Neuronal stem cell (in vitro differentiated cells): ENCODE results near the gene GPR3.

Experiments
- DNase-seq: peaks from one replicate; pipeline ENCODE4 v3.0.0-alpha.2; 2013; ENCODE audit warnings: low spot score
- H2AFZ ChIP-seq: one replicate; pipeline ENCODE4 v1.6.1; 2013; ENCODE audit warnings: mild to moderate bottlenecking, low read length, inconsistent platforms
- H2AK5ac ChIP-seq: 2 replicates; pipeline ENCODE4 v1.6.1; 2013; ENCODE audit warnings: low read depth, mild to moderate bottlenecking, inconsistent platforms, low read length, moderate library complexity, mixed read lengths
- H2BK120ac ChIP-seq: 2 replicates; pipeline ENCODE4 v1.6.1; 2013; ENCODE audit warnings: low read depth, mild to moderate bottlenecking, inconsistent platforms, low read length, moderate library complexity, mixed read lengths
- H2BK12ac ChIP-seq: one replicate; pipeline ENCODE4 v1.6.1; 2013; ENCODE audit warnings: low read length, inconsistent platforms
- H2BK15ac ChIP-seq: 2 replicates; pipeline ENCODE4 v1.6.1; 2013; ENCODE audit warnings: mild to moderate bottlenecking, low read length, inconsistent platforms, mixed read lengths
- H2BK5ac ChIP-seq: one replicate; pipeline ENCODE4 v1.6.1; 2013; ENCODE audit warnings: inconsistent platforms, mild to moderate bottlenecking, low read length, moderate library complexity
- H3K14ac ChIP-seq: one replicate; pipeline ENCODE4 v1.6.1; 2013; ENCODE audit warnings: low read length, inconsistent platforms
- H3K18ac ChIP-seq: 2 replicates; pipeline ENCODE4 v1.6.1; 2013; ENCODE audit warnings: low read length, inconsistent platforms
- H3K23ac ChIP-seq: 2 replicates; pipeline ENCODE4 v1.6.1; 2013; ENCODE audit warnings: low read depth, mild to moderate bottlenecking, mixed read lengths, low read length, inconsistent platforms; ENCODE audit not compliant: poor library complexity
- H3K27ac ChIP-seq: replicated peaks from 3 replicates; pipeline ENCODE4 v1.5.1; 2013; ENCODE audit warnings: low read length, inconsistent platforms
- H3K27me3 ChIP-seq, 3 experiments: 2 replicates each; pipeline ENCODE4 v1.6.1; 2013; ENCODE audit warnings: low read length in 3 of 3, mild to moderate bottlenecking in 2 of 3, inconsistent platforms in 1 of 3, low read depth in 1 of 3, mixed read lengths in 1 of 3, moderate library complexity in 1 of 3; ENCODE audit not compliant: control insufficient read depth in 3 of 3, insufficient read depth in 3 of 3
- H3K36me3 ChIP-seq, 2 donors: replicated peaks in 1 of 2; 2 replicates each; pipeline ENCODE4 v1.6.1; 2013; ENCODE audit warnings: low read length in 2 of 2; ENCODE audit not compliant: control insufficient read depth in 2 of 2, insufficient read depth in 2 of 2
- H3K4ac ChIP-seq: 2 replicates; pipeline ENCODE4 v1.6.1; 2013; ENCODE audit warnings: inconsistent platforms, mild to moderate bottlenecking, low read length, moderate library complexity
- H3K4me1 ChIP-seq, 2 donors: 1 replicate in 1 of 2; 2 replicates in 1 of 2; pipeline ENCODE4 v1.6.1; 2013; ENCODE audit warnings: low read length in 2 of 2, low read depth in 1 of 2; ENCODE audit not compliant: control insufficient read depth in 2 of 2, insufficient read depth in 1 of 2
- H3K4me2 ChIP-seq: one replicate; pipeline ENCODE4 v1.6.1; 2013; ENCODE audit warnings: mild to moderate bottlenecking, low read length, inconsistent platforms; ENCODE audit not compliant: insufficient read depth, poor library complexity, severe bottlenecking
- H3K4me3 ChIP-seq, 2 donors: 2 replicates each; pipeline ENCODE4 v1.5.1; 2013; ENCODE audit warnings: low read length in 2 of 2, mild to moderate bottlenecking in 2 of 2, inconsistent platforms in 1 of 2, moderate library complexity in 1 of 2
- H3K79me1 ChIP-seq: one replicate; pipeline ENCODE4 v1.6.1; 2013; ENCODE audit warnings: low read depth, mild to moderate bottlenecking, inconsistent platforms, low read length, moderate library complexity
- H3K9ac ChIP-seq: one replicate; pipeline ENCODE4 v1.6.1; 2013; ENCODE audit warnings: mild to moderate bottlenecking, low read depth, low read length, inconsistent platforms; ENCODE audit not compliant: poor library complexity
- H3K9me3 ChIP-seq, 2 donors: replicated peaks in 1 of 2; 2 replicates each; pipeline versions ENCODE3 to v1.6.1; 2013; ENCODE audit warnings: low read length in 2 of 2, mild to moderate bottlenecking in 2 of 2, inconsistent platforms in 1 of 2, low read depth in 1 of 2, mixed read lengths in 1 of 2, moderate library complexity in 1 of 2; ENCODE audit not compliant: control insufficient read depth in 2 of 2, insufficient read depth in 1 of 2
- H4K8ac ChIP-seq: one replicate; pipeline ENCODE4 v1.6.1; 2013; ENCODE audit warnings: low read depth, mild to moderate bottlenecking, inconsistent platforms, low read length, moderate library complexity
- H4K91ac ChIP-seq: one replicate; pipeline ENCODE4 v1.6.1; 2013; ENCODE audit warnings: low read length, low read depth, mild to moderate bottlenecking, inconsistent platforms; ENCODE audit not compliant: poor library complexity
- WGBS, 2 donors: extraction: QIAGEN DNeasy Blood & Tissue Kit; methylation state at CpG; one replicate each; pipeline ENCODE4 v1.1.7; 2013; ENCODE audit warnings: missing lambda C conversion rate in 2 of 2, mixed read lengths in 1 of 2; ENCODE audit not compliant: insufficient read length in 2 of 2, insufficient replicate concordance in 1 of 2; ENCODE audit errors: extremely low coverage in 2 of 2; 5-methylcytosine and 5-hydroxymethylcytosine counted together

Gene GPR3

DNA sequence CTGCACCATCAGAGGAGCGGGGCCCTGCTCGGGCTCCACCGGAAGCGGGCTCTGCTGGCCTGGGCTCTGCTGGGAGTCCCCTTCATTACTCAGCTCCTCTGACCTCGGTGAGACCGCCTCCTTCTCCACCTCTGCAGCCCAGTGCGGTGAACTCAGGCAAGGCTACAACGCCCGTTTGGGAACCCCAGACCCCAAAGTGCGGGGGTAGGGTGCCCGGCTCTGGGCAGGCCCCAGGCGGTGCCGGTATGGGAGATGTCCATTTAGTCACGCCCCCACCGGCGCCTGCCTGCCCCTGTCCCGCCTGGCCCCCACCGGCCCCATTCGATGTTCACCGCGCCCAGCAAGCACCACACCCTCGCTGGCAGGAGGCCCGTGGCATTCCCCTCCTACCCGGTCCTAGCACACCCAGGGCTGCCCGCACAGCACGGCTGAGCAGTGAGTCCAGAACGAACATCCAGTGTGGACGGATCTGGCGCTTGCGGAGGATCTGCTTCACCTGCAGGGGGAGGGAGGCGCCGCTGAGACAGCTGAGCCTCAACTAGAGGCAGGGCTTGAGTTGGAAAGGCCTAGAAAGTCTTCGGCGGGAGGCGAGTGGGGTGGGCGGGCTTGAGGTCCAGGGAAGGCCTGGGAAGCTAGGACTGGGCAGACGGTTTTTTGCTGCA, 35.7 kb upstream of the GPR3 start:
- Histone ChIP-seq H3K4me3 (no peak overlapping the region), H2AK5ac (peak overlapping the region; percentile 93), H2BK15ac (peak overlapping the region; percentile 42), H3K27me3 (peaks cover 0 to 39% (median 9%) of the 10 kb centered on the region in 3 experiments), H4K8ac (no peak overlapping the region), H3K23ac (peak overlapping the region; percentile 75), H3K14ac (peak overlapping the region; percentile 79), H2BK120ac (no peak overlapping the region), H3K79me1 (no peaks in the 10 kb centered on the region), H3K9me3 (no peaks in the 10 kb centered on the region), H3K9ac (no peak overlapping the region), H2BK12ac (peak overlapping the region; percentile 60), H3K36me3 (peaks cover 3 to 61% of the 10 kb centered on the region in 2 donors), H2AFZ (peak overlapping the region; percentile 74), H4K91ac (no peak overlapping the region), H2BK5ac (peak overlapping the region; percentile 45), H3K18ac (peak overlapping the region; percentile 58), H3K4me2 (no peak overlapping the region), H3K4ac (no peak overlapping the region), H3K27ac (no peak overlapping the region), H3K4me1 (peaks cover 3 to 13% of the 10 kb centered on the region in 2 donors)
- DNase-seq = no peak
- WGBS, 2 donors = no CpG with 5 or more reads among the region's 37 CpGs

DNA sequence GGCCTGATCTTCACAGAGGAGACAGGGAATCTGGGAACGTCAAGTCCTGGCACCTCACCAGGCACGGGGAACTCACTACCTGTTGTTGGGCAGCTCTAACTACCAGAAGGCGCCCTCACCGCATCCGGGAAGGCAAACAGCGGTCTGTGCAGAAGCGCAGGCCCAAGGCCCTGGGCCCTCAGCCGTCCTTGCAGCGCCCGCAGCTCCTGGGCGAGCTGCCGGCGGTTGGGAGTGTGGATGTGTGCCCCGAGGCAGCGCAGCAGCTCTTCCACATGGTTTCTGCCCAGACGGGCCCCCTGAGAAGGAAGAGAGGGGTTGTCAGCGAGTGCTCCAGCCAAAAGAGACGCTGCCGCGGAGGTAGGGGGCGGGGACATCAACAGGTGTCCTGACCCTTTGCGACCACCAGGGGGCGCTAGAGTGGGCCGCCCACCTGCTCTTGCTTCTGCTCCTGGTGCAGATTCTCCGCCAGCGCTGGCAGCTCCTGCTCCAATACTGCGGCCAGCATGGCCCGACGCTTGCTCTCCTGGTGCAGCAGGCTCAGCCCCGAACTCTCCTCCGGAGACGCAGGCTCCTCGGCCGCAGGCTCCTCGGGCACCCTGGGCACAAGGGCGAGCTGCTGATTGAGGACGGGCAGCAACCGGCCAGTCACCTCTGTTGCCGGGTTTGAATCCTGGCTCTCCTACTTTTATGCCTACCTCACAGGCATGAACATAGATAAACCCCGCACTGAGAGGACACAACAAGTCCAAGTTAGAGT, 35.0 kb upstream of the GPR3 start:
- H3K79me1 ChIP-seq = no peaks in the 10 kb centered on the region
- peaks cover 3 to 11% of the 10 kb centered on the region in 2 donors for H3K4me1 ChIP-seq
- peak overlapping the region; percentile 74 for H2AFZ ChIP-seq
- no peaks in the 10 kb centered on the region for H3K9me3 ChIP-seq
- H3K4me3 ChIP-seq = no peak overlapping the region
- H2BK5ac ChIP-seq = no peak overlapping the region
- H4K8ac ChIP-seq = peak overlapping the region; percentile 70
- no CpG with 5 or more reads among the region's 40 CpGs for WGBS, 2 donors
- no peak overlapping the region for H2BK120ac ChIP-seq
- H4K91ac ChIP-seq = no peak overlapping the region
- H2BK15ac ChIP-seq = peak overlapping the region; percentile 93
- H2BK12ac ChIP-seq = peak overlapping the region; percentile 93
- H3K14ac ChIP-seq = no peak overlapping the region
- H2AK5ac ChIP-seq = peak overlapping the region; percentile 96
- H3K4ac ChIP-seq = no peak overlapping the region
- H3K36me3 ChIP-seq = peaks cover 3 to 68% of the 10 kb centered on the region in 2 donors
- peak overlapping the region; percentile 92 for H3K23ac ChIP-seq
- H3K18ac ChIP-seq = peak overlapping the region; percentile 90
- H3K27me3 ChIP-seq = peaks cover 0 to 43% (median 9%) of the 10 kb centered on the region in 3 experiments
- DNase-seq = peak; percentile 69
- peak overlapping the region; percentile 82 for H3K9ac ChIP-seq
- H3K4me2 ChIP-seq = peak overlapping the region; percentile 36
- H3K27ac ChIP-seq = no peak overlapping the region

- Histone ChIP-seq H3K27ac (no peak overlapping the region), H3K18ac (peak overlapping the region; percentile 83), H2BK5ac (no peak overlapping the region), H3K14ac (peak overlapping the region; percentile 50), H3K23ac (peak overlapping the region; percentile 92), H3K79me1 (no peaks in the 10 kb centered on the region), H3K4me2 (no peak overlapping the region), H2AK5ac (peak overlapping the region; percentile 96), H2AFZ (no peak overlapping the region), H3K9me3 (no peaks in the 10 kb centered on the region), H3K9ac (peak overlapping the region; percentile 82), H3K36me3 (peaks cover 3 to 73% of the 10 kb centered on the region in 2 donors), H2BK15ac (peak overlapping the region; percentile 93), H3K27me3 (peaks cover 0 to 43% (median 9%) of the 10 kb centered on the region in 3 experiments), H3K4ac (no peak overlapping the region), H2BK12ac (peak overlapping the region; percentile 93), H4K91ac (no peak overlapping the region), H2BK120ac (peak overlapping the region; percentile 48), H3K4me3 (no peak overlapping the region), H3K4me1 (peaks cover 3 to 13% of the 10 kb centered on the region in 2 donors), H4K8ac (no peak overlapping the region)
- DNase-seq = no peak
- WGBS, 2 donors = no CpG with 5 or more reads among the region's 21 CpGs
These were observed 34.1 kb upstream of the GPR3 start for GRCh38 chr1:27358038-27358927.
